Ovary (tissue), 10 donors: ENCODE data around the gene LIN9. TPM values are rescaled to one million over a fixed set of nuclear protein-coding genes. Genes with fewer than 3 reads are reported as not detected.

ENCODE experiments used
- DNase-seq, 5 donors: peaks; one replicate each; pipeline ENCODE4 v3.0.0-alpha.2; 2019 to 2020
- H3K27ac ChIP-seq, 2 donors: fragments of 200-600 bp; one replicate each; pipeline versions ENCODE4 v1.5.1 to v1.8.0; 2019 to 2022
- H3K27me3 ChIP-seq: fragments of 200-600 bp; one replicate; pipeline ENCODE4 v1.8.0; 2022
- H3K36me3 ChIP-seq: fragments of 200-600 bp; sonication (generic); one replicate; pipeline ENCODE4 v1.5.1; 2019
- H3K4me1 ChIP-seq: one replicate; pipeline ENCODE4 v1.8.1; 2013; ENCODE audit warnings: mild to moderate bottlenecking, moderate library complexity; ENCODE audit not compliant: insufficient read depth
- H3K4me3 ChIP-seq: fragments of 200-600 bp; sonication (generic); one replicate; pipeline ENCODE4 v1.5.1; 2017
- H3K9me3 ChIP-seq, 2 donors: fragments of 200-600 bp in 1 of 2; sonication (generic) in 1 of 2; one replicate each; pipeline versions ENCODE4 v1.5.1 to v1.8.1; 2013 to 2019; ENCODE audit warnings: mild to moderate bottlenecking in 1 of 2, moderate library complexity in 1 of 2
- CTCF ChIP-seq, 3 donors: fragments of 450-650 bp in 2 of 3; fragments of 200-600 bp in 1 of 3; IDR thresholded peaks; one replicate each; pipeline versions ENCODE4 v1.5.1 to v1.8.0; 2016 to 2022; ENCODE audit warnings: antibody characterized with exemption in 3 of 3, mild to moderate bottlenecking in 1 of 3
- EP300 ChIP-seq: sonication (generic); formaldehyde crosslinking; IDR thresholded peaks from one replicate; pipeline ENCODE4 v1.6.1; 2017; ENCODE audit warnings: antibody characterized with exemption
- POLR2A ChIP-seq: fragments of 450-650 bp; IDR thresholded peaks from one replicate; pipeline ENCODE4 v1.6.1; 2017; ENCODE audit warnings: antibody characterized with exemption, mild to moderate bottlenecking, moderate library complexity
- WGBS, 3 donors: extraction: QIAGEN DNeasy Blood & Tissue Kit in 1 of 3; methylation state at CpG; one replicate each; pipeline versions ENCODE4 v1.1.5 to v1.1.7; 2013 to 2017; 5-methylcytosine and 5-hydroxymethylcytosine counted together
- intact Hi-C, 4 donors: fragments of 100-400 bp; cut with DNase I; formaldehyde crosslinking; loops; one replicate each; pipeline versions ENCODE4 v1.11.0 to v1.15.1; 2022 to 2023
- long read RNA-seq, 3 donors: library from polyadenylated mRNA in 2 of 3; unstranded in 2 of 3; transcript quantifications; one replicate each; pipeline ENCODE4 v2.0.0 and lab custom pipeline, GENCODE V29; 2021 to 2026
- polyA plus RNA-seq, 2 donors: library from polyadenylated mRNA; stranded (reverse); fragments of 200-250 nt in 1 of 2; fragments of 350-450 nt in 1 of 2; fragmentation: Illumina TruSeq in 1 of 2; extraction: RNeasy Lipid Tissue Mini Kit (QIAGEN cat#74804) in 1 of 2; gene quantifications; one replicate each; pipeline ENCODE4 v1.2.3, GENCODE V29; 2013 to 2014
- total RNA-seq, 7 donors: library from RNA; depleted of rRNA in 2 of 7; stranded (reverse); fragments of >200 nt in 2 of 7; fragmentation: NEBNext Ultra II Directional in 3 of 7; extraction: Animal tissue kit (Norgen Biotek cat#: 25700) in 3 of 7; gene quantifications; one replicate each; pipeline versions ENCODE4 v1.1.0 to v1.2.4, GENCODE V29; 2016 to 2023
- donor health status: DM: no; HTN: no; CAD: no; lungs with moderate emphysema.
- donor health status: DM: no; HTN: no; CAD: no.
- donor health status: Bipolar disorder and iron deficiency.
- donor health status: DM: yes; HTN: yes; CAD: no.
- donor health status: DM: no; HTN: no; CAD: no.
- donor health status: DM: yes; HTN: yes; CAD: no.

LIN9 gene
- total RNA-seq (1 to 10 TPM; 3.7 to 8.6 (median 4.9) TPM), polyA plus RNA-seq (1 to 10 TPM; 3.1 to 4.3 TPM)
- long read RNA-seq, donor 1, partial matches to known transcripts, result 1 of 5 reads
- long read RNA-seq, donor 1, other reads (novel, unspliced or antisense), result 1 of 5 reads
- long read RNA-seq, donor 2, partial matches to known transcripts, result 0 of 4 reads
- long read RNA-seq, donor 2, other reads (novel, unspliced or antisense), result 0 of 4 reads
- long read RNA-seq, donor 3, transcript LIN9-201 (15 exons, 3,567 nt), result major isoform, 16 of 23 reads
- long read RNA-seq, donor 3, partial matches to known transcripts, result 0 of 23 reads
- long read RNA-seq, donor 3, other reads (novel, unspliced or antisense), result 2 of 23 reads

- no peaks in the 10 kb centered on the region for H3K27me3 ChIP-seq
- 0 to 1% (median 0%) methylated on average over 52 to 77 of the region's 77 CpGs for WGBS, 3 donors
- no peak for TF ChIP-seq CTCF (IDR thresholded peaks at IDR 0.05)
- TF ChIP-seq EP300, result no peak
- no peak for TF ChIP-seq POLR2A
These were observed at the start of gene LIN9 for GRCh38 chr1:226308723-226309397. LIN9 (minus strand) TSS chr1:226309164; CDS start chr1:226309139, 25 bp downstream.

GRCh38 chr1:226357416-226357815, 48.5 kb upstream of the LIN9 start:
- Histone ChIP-seq H3K4me1 (peaks cover 4% of the 10 kb centered on the region), H3K36me3 (no peaks in the 10 kb centered on the region), H3K9me3 (no peaks in the 10 kb centered on the region), H3K27ac (no peak overlapping the region), H3K4me3 (no peak overlapping the region), H3K27me3 (no peaks in the 10 kb centered on the region)
- WGBS, 3 donors, result 94 to 96% (median 95%) methylated on average over 2 of the region's 2 CpGs
- intact Hi-C loops, result no loop called here
- TF ChIP-seq EP300 (no peak), POLR2A (no peak)
- DNase-seq, result no peak

More at GRCh38 chr1:226308723-226309397, at the start of gene LIN9:
- intact Hi-C loops, result no loop called here
- Histone ChIP-seq H3K4me1 (no peaks in the 10 kb centered on the region), H3K36me3 (no peaks in the 10 kb centered on the region), H3K9me3 (no peaks in the 10 kb centered on the region), H3K4me3 (peak within 1 kb of the TSS; percentile 83), H3K27ac (peak within 1 kb of the TSS; percentile 60 to 69)
- DNase-seq, result peak; percentile 87 to 92 (median 91)

GRCh38 chr1:226355669-226356551, 46.9 kb upstream of the LIN9 start:
- intact Hi-C loops, result no loop called here
- H3K27ac ChIP-seq, result no peak overlapping the region
- H3K9me3 ChIP-seq, result no peaks in the 10 kb centered on the region
- peak in 2 of 5 donors; percentile 36 to 45 for DNase-seq
- no peak for TF ChIP-seq CTCF (IDR thresholded peaks at IDR 0.05)
- no peak for TF ChIP-seq EP300
- TF ChIP-seq POLR2A, result no peak
- peaks cover 4% of the 10 kb centered on the region for H3K4me1 ChIP-seq
- no peaks in the 10 kb centered on the region for H3K27me3 ChIP-seq
- no peaks in the 10 kb centered on the region for H3K36me3 ChIP-seq
- 74 to 84% (median 77%) methylated on average over 6 of the region's 6 CpGs for WGBS, 3 donors
- no peak overlapping the region for H3K4me3 ChIP-seq

- intact Hi-C loops, result no loop called here
- H3K36me3 ChIP-seq, result no peaks in the 10 kb centered on the region
- no peak overlapping the region for H3K27ac ChIP-seq
- H3K4me1 ChIP-seq, result peaks cover 6% of the 10 kb centered on the region
- TF ChIP-seq CTCF (IDR thresholded peaks at IDR 0.05) (no peak), POLR2A (no peak), EP300 (no peak)
- no peak overlapping the region for H3K4me3 ChIP-seq
- WGBS, 3 donors, result 93 to 95% (median 93%) methylated on average over 10 of the region's 10 CpGs
- no peaks in the 10 kb centered on the region for H3K27me3 ChIP-seq
- no peaks in the 10 kb centered on the region for H3K9me3 ChIP-seq
- DNase-seq, result no peak
These were observed 46.1 kb upstream of the LIN9 start for GRCh38 chr1:226355016-226355415.
